GOT3 (cell line): Measurements from ENCODE around the gene TNP2.
"Not testable (repeated sequence)": the region's sequence is repeated elsewhere in the genome, so short reads cannot be mapped to it uniquely, and the experiment has no call there.

ENCODE experiments used
- DNase-seq: peaks from one replicate; lab custom pipeline; 2025; ENCODE audit warnings: mixed read lengths; lab: John Stamatoyannopoulos, UW

TNP2 gene

GRCh38 chr16:11239644-11240632 lies 29.2 kb downstream of the TNP2 start:
- DNase-seq = no peak

- DNase-seq = no peak
Measured at GRCh38 chr16:11238272-11239202, 30.6 kb downstream of the TNP2 start.

- DNase-seq = no peak
Measured at GRCh38 chr16:11236461-11237254, 32.5 kb downstream of the TNP2 start.

- no peak for DNase-seq
Measured at GRCh38 chr16:11235703-11235991, 33.5 kb downstream of the TNP2 start.

GRCh38 chr16:11234884-11235702 lies 34.0 kb downstream of the TNP2 start:
- DNase-seq = no peak

GRCh38 chr16:11233727-11234376 lies 35.3 kb downstream of the TNP2 start:
- no peak for DNase-seq

GRCh38 chr16:11232852-11233726 lies 36.0 kb downstream of the TNP2 start:
- DNase-seq = no peak

GRCh38 chr16:11232302-11232851 lies 36.7 kb downstream of the TNP2 start:
- DNase-seq = no peak

GRCh38 chr16:11231367-11231970 lies 37.7 kb downstream of the TNP2 start:
- DNase-seq = no peak

- no peak for DNase-seq
Measured at GRCh38 chr16:11229906-11230305, 39.2 kb downstream of the TNP2 start.

- no peak for DNase-seq
Measured at GRCh38 chr16:11229432-11229831, 39.7 kb downstream of the TNP2 start.

GRCh38 chr16:11225677-11226549 lies 43.2 kb downstream of the TNP2 start:
- no peak for DNase-seq

GRCh38 chr16:11224894-11225676 lies 44.0 kb downstream of the TNP2 start:
- no peak for DNase-seq

- no peak for DNase-seq
Measured at GRCh38 chr16:11224096-11224893, 44.8 kb downstream of the TNP2 start.

- not testable (repeated sequence) for DNase-seq
Measured at GRCh38 chr16:11220507-11220906, 48.6 kb downstream of the TNP2 start.

GRCh38 chr16:11219178-11219577 lies 49.9 kb downstream of the TNP2 start:
- DNase-seq = no peak
